Panc1 (cell line): ENCODE data around the gene SPEG. TPM values are rescaled to one million over a fixed set of nuclear protein-coding genes. Genes with fewer than 3 reads are reported as not detected.

Source experiments
- ATAC-seq: fragments of 200-7000 bp; cut with Tn5 transposase; 2 replicates; pipeline ENCODE4 v1.9.1; 2020; ENCODE audit warnings: mild to moderate bottlenecking, moderate library complexity
- BruUV-seq: library from RNA; stranded (reverse); fragments of 400-500 nt; replicated peaks from 2 replicates; lab custom pipeline; 2021; lab: Mats Ljungman, UMichigan
- CTCF ChIA-PET: fragments of 300-600 bp; sonication (Branson Sonifier 250); formaldehyde crosslinking; loops from one replicate; lab custom pipeline; 2022; ENCODE audit warnings: antibody characterized with exemption; lab: Charles Lee
- POLR2A ChIA-PET: fragments of 300-600 bp; sonication (Branson Sonifier 250); formaldehyde crosslinking; loops from one replicate; lab custom pipeline; 2022; ENCODE audit warnings: antibody characterized with exemption; lab: Charles Lee
- DNase-seq: peaks from one replicate; pipeline ENCODE4 v3.0.0-alpha.2; 2010; ENCODE audit warnings: low read depth, low spot score
- H3K27ac ChIP-seq: 2 replicates; pipeline ENCODE4 v1.5.1; 2011; ENCODE audit warnings: mild to moderate bottlenecking, low read length, inconsistent platforms
- H3K27me3 ChIP-seq: fragments of 200-500 bp; sonication (Bioruptor generic); 2 replicates; pipeline ENCODE4 v1.6.0; 2014; ENCODE audit warnings: low read length, inconsistent platforms; ENCODE audit not compliant: control insufficient read depth, insufficient read depth
- H3K36me3 ChIP-seq: fragments of 200-500 bp; sonication (Bioruptor generic); 2 replicates; pipeline ENCODE4 v1.5.1; 2014; ENCODE audit warnings: inconsistent platforms, mild to moderate bottlenecking, low read length, moderate library complexity; ENCODE audit not compliant: control insufficient read depth, insufficient read depth
- H3K4me1 ChIP-seq: 2 replicates; pipeline ENCODE4 v1.5.1; 2011; ENCODE audit warnings: inconsistent platforms, mild to moderate bottlenecking, low read length, moderate library complexity; ENCODE audit not compliant: control insufficient read depth, insufficient read depth
- H3K4me3 ChIP-seq, 2 experiments: 2 replicates each; pipeline ENCODE4 v1.5.1; 2011 to 2012; ENCODE audit warnings: low read depth in 2 of 2, low read length in 2 of 2, mild to moderate bottlenecking in 2 of 2, inconsistent platforms in 1 of 2, moderate library complexity in 1 of 2
- H3K9me3 ChIP-seq: fragments of 200-500 bp; sonication (Bioruptor generic); 2 replicates; pipeline ENCODE4 v1.5.1; 2014; ENCODE audit warnings: low read depth, mild to moderate bottlenecking, inconsistent platforms, low read length, moderate library complexity; ENCODE audit not compliant: control insufficient read depth, insufficient read depth
- CTCF ChIP-seq: fragments of 450-650 bp; IDR thresholded peaks from 2 replicates; pipeline ENCODE4 v1.5.1; 2017; ENCODE audit warnings: mild to moderate bottlenecking
- POLR2AphosphoS5 ChIP-seq: IDR thresholded peaks from 2 replicates; pipeline ENCODE4 v1.6.1; 2012; ENCODE audit warnings: mild to moderate bottlenecking, low read depth, low read length, moderate library complexity
- SIN3A ChIP-seq: IDR thresholded peaks from 2 replicates; pipeline ENCODE4 v1.6.1; 2012; ENCODE audit warnings: low read depth, mild to moderate bottlenecking, low read length, moderate library complexity, borderline replicate concordance; ENCODE audit not compliant: insufficient read depth
- TCF7L2 ChIP-seq: IDR thresholded peaks from 2 replicates; pipeline ENCODE4 v1.6.1; 2011; ENCODE audit warnings: mild to moderate bottlenecking, low read depth, low read length, inconsistent platforms
- in situ Hi-C: cut with HindIII; loops from 2 replicates; pipeline ENCODE4 v1.10.0; 2016; ENCODE audit warnings: low sequenced_read_pairs, low pct_unique_long_range_greater_than_20kb
- intact Hi-C: fragments of 100-400 bp; cut with micrococcal nuclease; formaldehyde crosslinking; loops from one replicate; pipeline ENCODE4 v1.10.0; 2022; ENCODE audit not compliant: unreplicated experiment
- total RNA-seq: library from RNA; stranded (reverse); gene quantifications from one replicate; pipeline ENCODE4 v1.2.1, GENCODE V29; 2021; ENCODE audit not compliant: unreplicated experiment
- TF ChIP-seq, protein P1 (sequence below), 2 experiments: IDR thresholded peaks; 2 replicates each; pipeline ENCODE4 v1.6.1; 2011 to 2012; ENCODE audit warnings: low read depth in 2 of 2, control low read depth in 1 of 2, low read length in 1 of 2, mild to moderate bottlenecking in 1 of 2, moderate library complexity in 1 of 2; ENCODE audit not compliant: insufficient read depth in 1 of 2

Gene SPEG
- total RNA-seq, 1 experiment from 2014 or later: 3.4 TPM

DNA sequence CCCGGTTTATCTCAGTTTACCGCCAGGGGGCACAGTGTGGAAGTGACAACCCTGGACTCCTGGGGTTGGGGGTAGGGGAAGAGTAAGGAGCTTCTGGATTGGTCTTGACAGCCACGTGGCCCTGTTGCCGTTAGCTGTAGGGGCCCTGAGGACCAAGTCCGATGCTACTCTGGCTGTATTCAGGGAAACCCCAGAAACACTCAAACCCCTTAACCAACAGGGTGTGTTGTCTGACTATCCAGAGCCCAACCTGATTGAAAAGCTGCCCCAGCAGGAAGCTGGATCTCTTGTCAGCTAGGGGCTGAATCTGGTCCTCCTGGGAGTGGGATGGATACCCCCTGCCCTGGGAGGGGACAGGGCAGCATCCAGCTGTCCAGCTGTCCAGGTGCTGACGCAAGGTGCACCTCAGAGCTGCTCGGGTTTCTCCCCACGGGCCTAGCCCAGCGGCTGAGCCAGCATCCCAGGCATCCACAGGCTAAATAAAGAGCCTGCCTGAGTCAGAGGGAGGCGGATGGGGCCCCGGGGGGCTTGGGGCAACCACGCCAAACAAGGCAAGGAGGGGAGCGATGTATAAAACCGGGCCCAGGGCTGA is 61.0 kb downstream of the SPEG start:
- no peaks in the 10 kb centered on the region for H3K27me3 ChIP-seq
- DNase-seq (no peak), ATAC-seq (no peak)
- H3K27ac ChIP-seq: no peak overlapping the region
- H3K4me3 ChIP-seq: no peak overlapping the region
- POLR2A ChIA-PET: no interaction called here
- intact Hi-C loops: no loop called here
- H3K36me3 ChIP-seq: peaks cover 3% of the 10 kb centered on the region; the same call in 1 of the 2 replicates
- peaks cover 15% of the 10 kb centered on the region for H3K4me1 ChIP-seq
- BruUV-seq: no TSS peak
- no peaks in the 10 kb centered on the region for H3K9me3 ChIP-seq
- CTCF ChIA-PET: interaction anchor here (0.6 to 3.6 kb wide), 10 partner anchors 10 to 60 kb away, joined by 3 to 36 read pairs (median 4); no protein-coding TSS in a partner anchor
- in situ Hi-C loops: no loop called here
- TF ChIP-seq CTCF: peak; percentile 86
- TF ChIP-seq, protein P1, sequence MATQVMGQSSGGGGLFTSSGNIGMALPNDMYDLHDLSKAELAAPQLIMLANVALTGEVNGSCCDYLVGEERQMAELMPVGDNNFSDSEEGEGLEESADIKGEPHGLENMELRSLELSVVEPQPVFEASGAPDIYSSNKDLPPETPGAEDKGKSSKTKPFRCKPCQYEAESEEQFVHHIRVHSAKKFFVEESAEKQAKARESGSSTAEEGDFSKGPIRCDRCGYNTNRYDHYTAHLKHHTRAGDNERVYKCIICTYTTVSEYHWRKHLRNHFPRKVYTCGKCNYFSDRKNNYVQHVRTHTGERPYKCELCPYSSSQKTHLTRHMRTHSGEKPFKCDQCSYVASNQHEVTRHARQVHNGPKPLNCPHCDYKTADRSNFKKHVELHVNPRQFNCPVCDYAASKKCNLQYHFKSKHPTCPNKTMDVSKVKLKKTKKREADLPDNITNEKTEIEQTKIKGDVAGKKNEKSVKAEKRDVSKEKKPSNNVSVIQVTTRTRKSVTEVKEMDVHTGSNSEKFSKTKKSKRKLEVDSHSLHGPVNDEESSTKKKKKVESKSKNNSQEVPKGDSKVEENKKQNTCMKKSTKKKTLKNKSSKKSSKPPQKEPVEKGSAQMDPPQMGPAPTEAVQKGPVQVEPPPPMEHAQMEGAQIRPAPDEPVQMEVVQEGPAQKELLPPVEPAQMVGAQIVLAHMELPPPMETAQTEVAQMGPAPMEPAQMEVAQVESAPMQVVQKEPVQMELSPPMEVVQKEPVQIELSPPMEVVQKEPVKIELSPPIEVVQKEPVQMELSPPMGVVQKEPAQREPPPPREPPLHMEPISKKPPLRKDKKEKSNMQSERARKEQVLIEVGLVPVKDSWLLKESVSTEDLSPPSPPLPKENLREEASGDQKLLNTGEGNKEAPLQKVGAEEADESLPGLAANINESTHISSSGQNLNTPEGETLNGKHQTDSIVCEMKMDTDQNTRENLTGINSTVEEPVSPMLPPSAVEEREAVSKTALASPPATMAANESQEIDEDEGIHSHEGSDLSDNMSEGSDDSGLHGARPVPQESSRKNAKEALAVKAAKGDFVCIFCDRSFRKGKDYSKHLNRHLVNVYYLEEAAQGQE (IDR thresholded peaks at IDR 0.05; ENCODE audit: insufficient read depth in 1 of 2, low read depth in 2 of 2, low read length in 1 of 2): no peak; a peak in 1 of 4 replicates

DNA sequence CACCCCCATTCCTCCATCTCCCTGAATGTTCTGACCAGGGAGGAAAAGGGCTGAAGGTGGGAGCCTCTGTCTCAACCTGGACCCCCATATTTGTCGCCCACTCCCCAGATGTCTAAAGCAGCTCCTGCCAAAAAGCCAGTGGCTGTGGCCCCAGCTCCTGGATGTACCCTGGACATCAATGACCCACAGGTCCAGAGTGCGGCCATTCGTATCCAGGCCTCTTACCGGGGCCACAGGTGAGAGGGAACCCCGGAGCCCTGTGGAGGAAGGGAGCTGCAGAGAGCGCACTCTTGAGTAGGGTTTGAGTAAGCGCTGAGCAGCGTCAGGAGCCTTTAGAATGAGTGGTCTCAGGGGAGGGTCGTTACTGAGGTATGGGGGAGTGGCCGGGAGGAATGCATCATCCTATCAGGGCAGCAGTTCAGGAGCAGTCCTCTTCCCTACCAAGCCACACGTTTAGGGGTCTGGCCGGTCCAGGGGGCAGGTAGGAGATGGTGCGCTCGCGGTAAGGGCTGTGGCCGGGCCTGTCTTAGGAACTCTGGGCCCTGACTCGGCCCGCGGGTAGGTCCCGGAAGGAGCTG is 61.7 kb downstream of the SPEG start:
- DNase-seq (no peak), ATAC-seq (no peak)
- Histone ChIP-seq H3K27me3 (no peaks in the 10 kb centered on the region), H3K27ac (no peak overlapping the region), H3K4me1 (peaks cover 15% of the 10 kb centered on the region), H3K4me3 (no peak overlapping the region), H3K36me3 (peaks cover 3% of the 10 kb centered on the region; the same call in 1 of the 2 replicates), H3K9me3 (no peaks in the 10 kb centered on the region)
- intact Hi-C loops (no loop called here), in situ Hi-C loops (no loop called here)
- ChIA-PET POLR2A (no interaction called here), CTCF (interaction anchor here (0.8 to 3.6 kb wide), 3 partner anchors 13 to 34 kb away, joined by 7 to 36 read pairs (median 24); no protein-coding TSS in a partner anchor)
- no peak for TF ChIP-seq TCF7L2
- TF ChIP-seq, protein P1 (IDR thresholded peaks at IDR 0.05; ENCODE audit: insufficient read depth in 1 of 2, low read depth in 2 of 2, low read length in 1 of 2): no peak
- no peak for TF ChIP-seq CTCF
- TF ChIP-seq POLR2AphosphoS5: no peak
- no peak for TF ChIP-seq SIN3A
- BruUV-seq: no TSS peak
